NB4 (cell line): ENCODE data around the gene SLCO3A1.

Source experiments
- DNase-seq: peaks from one replicate; pipeline ENCODE4 v3.0.0; 2010; ENCODE audit warnings: low read depth
- H3K4me3 ChIP-seq: one replicate; pipeline ENCODE4 v1.5.1; 2011; ENCODE audit warnings: mild to moderate bottlenecking, low read depth, low read length, moderate library complexity
- MYC ChIP-seq: IDR thresholded peaks from 2 replicates; pipeline ENCODE4 v1.6.1; 2011; ENCODE audit warnings: low read depth, low read length
- POLR2A ChIP-seq: IDR thresholded peaks from 2 replicates; pipeline ENCODE4 v1.6.1; 2011; ENCODE audit warnings: mild to moderate bottlenecking; ENCODE audit not compliant: insufficient read length; ENCODE audit errors: extremely low read depth
- TF ChIP-seq, protein P1 (sequence below): IDR thresholded peaks from one replicate; pipeline ENCODE4 v1.5.1; 2012; ENCODE audit warnings: low read depth, low read length
- TF ChIP-seq, protein P2 (sequence below): IDR thresholded peaks from 2 replicates; pipeline ENCODE4 v1.6.1; 2011; ENCODE audit warnings: low read depth, low read length

Gene SLCO3A1

DNA sequence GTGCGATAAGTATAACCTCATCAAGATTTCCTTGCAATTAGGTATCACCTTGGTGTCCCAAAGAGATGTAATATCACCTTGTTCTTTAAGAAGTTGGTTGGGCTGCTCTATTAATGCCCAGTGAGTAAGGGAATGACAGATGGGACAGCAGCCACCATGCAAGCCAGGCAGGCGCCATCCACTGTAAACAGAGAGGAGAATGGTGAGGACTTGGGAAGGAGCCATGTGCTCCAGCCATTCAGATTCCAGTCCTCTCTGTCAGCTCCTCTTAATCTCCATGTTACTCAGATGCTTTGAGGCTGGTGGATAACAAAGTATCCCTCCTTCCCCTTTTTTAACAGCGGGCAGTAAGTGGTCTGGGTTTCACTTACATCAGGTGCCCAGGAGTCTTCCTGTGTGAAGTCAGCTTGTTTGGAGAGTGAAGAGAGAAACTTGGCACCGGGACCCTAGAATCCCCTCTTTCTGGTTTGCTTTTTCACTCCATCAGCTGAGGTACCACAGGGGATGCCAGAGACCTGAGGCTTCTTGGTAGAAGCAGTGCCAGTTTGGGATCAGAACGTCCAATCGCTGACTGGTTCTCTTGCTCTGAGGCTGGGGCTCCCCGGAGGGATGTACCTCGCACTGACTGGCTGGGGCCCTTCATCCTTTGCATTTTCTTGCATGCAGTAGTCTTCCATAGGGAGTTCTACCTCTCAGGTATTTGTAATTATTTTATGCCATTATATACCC, 29.5 kb downstream of the SLCO3A1 start:
- DNase-seq, result no peak
- no peak for TF ChIP-seq MYC
- H3K4me3 ChIP-seq, result no peak overlapping the region

DNA sequence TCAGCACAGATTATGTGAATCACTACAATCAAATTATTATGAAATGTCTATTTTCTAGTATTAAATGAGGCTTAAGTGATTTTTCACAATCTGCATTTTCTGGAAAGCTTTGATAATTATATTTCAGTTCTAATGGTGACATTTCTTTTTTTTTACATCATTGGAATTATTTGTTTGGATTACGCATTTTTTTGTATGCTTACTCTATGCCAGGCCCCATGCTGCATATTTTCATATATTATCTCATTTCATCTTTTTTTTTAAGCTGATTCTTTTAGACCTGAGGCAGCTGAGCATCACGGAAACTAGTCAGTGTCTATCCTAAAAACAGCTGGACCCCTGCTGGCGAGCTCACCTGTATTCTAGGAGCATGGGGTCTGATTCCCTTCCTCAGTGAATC, 31.1 kb downstream of the SLCO3A1 start:
- TF ChIP-seq POLR2A (no peak), MYC (no peak)
- TF ChIP-seq, protein P1, sequence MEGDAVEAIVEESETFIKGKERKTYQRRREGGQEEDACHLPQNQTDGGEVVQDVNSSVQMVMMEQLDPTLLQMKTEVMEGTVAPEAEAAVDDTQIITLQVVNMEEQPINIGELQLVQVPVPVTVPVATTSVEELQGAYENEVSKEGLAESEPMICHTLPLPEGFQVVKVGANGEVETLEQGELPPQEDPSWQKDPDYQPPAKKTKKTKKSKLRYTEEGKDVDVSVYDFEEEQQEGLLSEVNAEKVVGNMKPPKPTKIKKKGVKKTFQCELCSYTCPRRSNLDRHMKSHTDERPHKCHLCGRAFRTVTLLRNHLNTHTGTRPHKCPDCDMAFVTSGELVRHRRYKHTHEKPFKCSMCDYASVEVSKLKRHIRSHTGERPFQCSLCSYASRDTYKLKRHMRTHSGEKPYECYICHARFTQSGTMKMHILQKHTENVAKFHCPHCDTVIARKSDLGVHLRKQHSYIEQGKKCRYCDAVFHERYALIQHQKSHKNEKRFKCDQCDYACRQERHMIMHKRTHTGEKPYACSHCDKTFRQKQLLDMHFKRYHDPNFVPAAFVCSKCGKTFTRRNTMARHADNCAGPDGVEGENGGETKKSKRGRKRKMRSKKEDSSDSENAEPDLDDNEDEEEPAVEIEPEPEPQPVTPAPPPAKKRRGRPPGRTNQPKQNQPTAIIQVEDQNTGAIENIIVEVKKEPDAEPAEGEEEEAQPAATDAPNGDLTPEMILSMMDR, result no peak
- TF ChIP-seq, protein P2, sequence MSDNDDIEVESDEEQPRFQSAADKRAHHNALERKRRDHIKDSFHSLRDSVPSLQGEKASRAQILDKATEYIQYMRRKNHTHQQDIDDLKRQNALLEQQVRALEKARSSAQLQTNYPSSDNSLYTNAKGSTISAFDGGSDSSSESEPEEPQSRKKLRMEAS, result no peak
- H3K4me3 ChIP-seq, result no peak overlapping the region
- no peak for DNase-seq

GRCh38 chr15:91885054-91885453, 31.5 kb downstream of the SLCO3A1 start:
- TF ChIP-seq, protein P2, result no peak
- TF ChIP-seq MYC (no peak), POLR2A (no peak)
- TF ChIP-seq, protein P1, result no peak
- DNase-seq, result no peak
- no peak overlapping the region for H3K4me3 ChIP-seq

DNA sequence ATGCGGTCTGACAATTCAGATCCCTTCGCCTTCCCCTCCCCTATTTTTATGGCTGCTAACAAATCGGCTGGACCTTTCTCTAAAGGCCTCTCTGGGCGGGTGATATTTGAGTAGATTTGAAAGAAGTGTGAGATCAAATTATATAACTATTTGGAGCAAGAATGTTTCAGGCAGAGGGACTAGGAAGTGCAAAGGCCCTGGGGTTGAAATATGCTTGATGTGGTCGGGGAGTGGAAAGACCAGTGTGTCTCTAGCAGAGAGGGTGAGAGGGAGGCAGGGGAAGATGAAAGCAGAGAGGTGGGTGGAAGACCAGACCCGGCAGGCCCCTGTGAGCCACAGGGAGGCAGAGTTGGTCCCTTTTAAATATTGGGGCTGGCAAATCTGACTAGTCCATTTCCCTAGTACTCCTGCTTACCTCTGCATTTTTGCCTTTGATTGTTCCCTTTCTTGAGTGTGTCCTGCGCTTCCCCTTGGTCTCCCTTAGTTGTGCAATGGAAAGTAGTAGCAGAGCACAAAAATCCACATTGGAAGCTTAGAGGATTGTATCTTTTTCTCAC, 32.3 kb downstream of the SLCO3A1 start:
- H3K4me3 ChIP-seq, result no peak overlapping the region
- peak; percentile 23 for DNase-seq
- TF ChIP-seq, protein P1, result peak; percentile 36
- TF ChIP-seq, protein P2, result no peak
- no peak for TF ChIP-seq MYC

GRCh38 chr15:91886878-91887277, 33.4 kb downstream of the SLCO3A1 start:
- no peak for DNase-seq
- H3K4me3 ChIP-seq, result no peak overlapping the region
- TF ChIP-seq, protein P2, result no peak
- no peak for TF ChIP-seq POLR2A
- TF ChIP-seq, protein P1, result no peak
- no peak for TF ChIP-seq MYC

GRCh38 chr15:91887321-91887720, 33.8 kb downstream of the SLCO3A1 start:
- no peak overlapping the region for H3K4me3 ChIP-seq
- no peak for TF ChIP-seq POLR2A
- TF ChIP-seq, protein P1, result no peak
- no peak for TF ChIP-seq MYC
- TF ChIP-seq, protein P2, result no peak
- no peak for DNase-seq
